GM12878 (cell line): ENCODE data around the gene CIPC. TPM values are rescaled to one million over a fixed set of nuclear protein-coding genes. Genes with fewer than 3 reads are reported as not detected.

Experiments
- CBFB ChIP-seq: IDR thresholded peaks from 2 replicates; pipeline ENCODE4 v1.6.1; 2016; ENCODE audit warnings: antibody characterized with exemption, low read depth
- CUX1 ChIP-seq: IDR thresholded peaks from 2 replicates; pipeline ENCODE4 v1.6.1; 2012; ENCODE audit warnings: improper control_type of control experiment, low read depth, low read length; ENCODE audit not compliant: insufficient replicate concordance
- E4F1 ChIP-seq: fragments of 450-650 bp; IDR thresholded peaks from 2 replicates; pipeline ENCODE4 v1.6.1; 2018; ENCODE audit warnings: borderline replicate concordance, mild to moderate bottlenecking; ENCODE audit not compliant: partially characterized antibody
- EED ChIP-seq: sonication (generic); IDR thresholded peaks from 2 replicates; pipeline ENCODE4 v1.6.1; 2016; ENCODE audit warnings: antibody characterized with exemption, low read depth
- FOS ChIP-seq: IDR thresholded peaks from 3 replicates; pipeline ENCODE4 v1.6.1; 2011; ENCODE audit warnings: borderline replicate concordance; ENCODE audit not compliant: insufficient read length; ENCODE audit errors: extremely low read depth
- NKRF ChIP-seq: fragments of 450-650 bp; conservative IDR thresholded peaks from 2 replicates; pipeline ENCODE4 v1.6.1; 2017; ENCODE audit warnings: mild to moderate bottlenecking, moderate library complexity
- RB1 ChIP-seq: fragments of 450-650 bp; formaldehyde crosslinking; IDR thresholded peaks from 2 replicates; pipeline ENCODE4 v1.6.1; 2017; ENCODE audit warnings: mild to moderate bottlenecking, borderline replicate concordance
- RCOR1 ChIP-seq: conservative IDR thresholded peaks from 2 replicates; pipeline ENCODE4 v1.6.1; 2012; ENCODE audit warnings: low read depth, low read length, improper control_type of control experiment
- WRNIP1 ChIP-seq: IDR thresholded peaks from 2 replicates; pipeline ENCODE4 v1.6.1; 2011; ENCODE audit warnings: low read depth, low read length, improper control_type of control experiment, borderline replicate concordance
- ZBTB4 ChIP-seq: fragments of 450-650 bp; formaldehyde crosslinking; IDR thresholded peaks from 2 replicates; pipeline ENCODE4 v1.4.0; 2022; ENCODE audit warnings: mild to moderate bottlenecking, moderate library complexity
- ZNF687 ChIP-seq: fragments of 450-650 bp; IDR thresholded peaks from 2 replicates; pipeline ENCODE4 v1.6.1; 2017; ENCODE audit warnings: mild to moderate bottlenecking, moderate library complexity
- polyA plus RNA-seq, 11 experiments: library from polyadenylated mRNA; depleted of rRNA in 4 of 11; unstranded in 6 of 11; stranded (reverse) in 5 of 11; fragments of >200 nt; fragmentation: Nextera tagmentation in 4 of 11; fragmentation: Illumina TruSeq in 1 of 11; extraction: Ambion mirVana in 4 of 11; extraction: Trizol in 1 of 11; gene quantifications; 1 replicate in 1 of 11; 2 replicates in 10 of 11; pipeline versions ENCODE4 v1.2.1 to v1.2.3, GENCODE V29; 2011 to 2016; ENCODE audit warnings: inconsistent platforms in 2 of 11, missing spikeins in 2 of 11, low read depth in 1 of 11
- total RNA-seq, 4 experiments: library from RNA; depleted of rRNA in 3 of 4; stranded (reverse); fragments of >200 nt in 3 of 4; fragmentation: Illumina TruSeq in 1 of 4; extraction: Trizol in 1 of 4; gene quantifications; 2 replicates each; pipeline versions ENCODE4 v1.2.1 to v1.2.3, GENCODE V29; 2013 to 2021

Gene CIPC
- total and polyA plus RNA-seq, 10 of the 15 experiments (the other 5 are each of a cell fraction or from before 2014, with no cell fraction given), result 5.6 to 29.5 (median 16.5) TPM

- TF ChIP-seq E4F1, result no peak
- no peak for TF ChIP-seq NKRF
- no peak for TF ChIP-seq ZNF687
- no peak for TF ChIP-seq FOS
- no peak for TF ChIP-seq CBFB
- TF ChIP-seq RCOR1, result no peak; the same call in 1 of the 2 replicates
- no peak for TF ChIP-seq CUX1
- no peak for TF ChIP-seq RB1
- no peak for TF ChIP-seq WRNIP1
- no peak for TF ChIP-seq EED
- TF ChIP-seq ZBTB4 (CRISPR knock-in tag), result no peak
Observed at GRCh38 chr14:77097006-77097699, 905 bp upstream of the CIPC start (continued).
